K562 (cell line): ENCODE measurements around the gene MAGI1. TPM values are rescaled to one million over a fixed set of nuclear protein-coding genes. Genes with fewer than 3 reads are reported as not detected.

Experiments used
- C11orf30 ChIP-seq: fragments of 450-650 bp; IDR thresholded peaks from 2 replicates; pipeline ENCODE4 v1.6.1; 2016; ENCODE audit warnings: low read depth, mild to moderate bottlenecking
- E4F1 ChIP-seq: fragments of 250-450 bp; sonication (Bioruptor Pico); IDR thresholded peaks from 2 replicates; pipeline ENCODE4 v1.5.0; 2021; ENCODE audit warnings: mild to moderate bottlenecking, borderline replicate concordance
- GABPA ChIP-seq: fragments of 200-800 bp; sonication (Bioruptor generic); conservative IDR thresholded peaks from 2 replicates; pipeline ENCODE4 v1.6.1; 2016; ENCODE audit warnings: low read depth, missing genetic modification characterization, missing compliant biosample characterization
- TRIM24 ChIP-seq, 2 experiments: fragments of 450-650 bp; IDR thresholded peaks; 2 replicates each; pipeline ENCODE4 v1.6.1; 2016
- ZNF175 ChIP-seq: fragments of 200-800 bp; sonication (Bioruptor generic); IDR thresholded peaks from 2 replicates; pipeline ENCODE4 v1.6.1; 2016; ENCODE audit warnings: low read depth, mild to moderate bottlenecking, missing genetic modification characterization, missing compliant biosample characterization
- ZNF79 ChIP-seq: fragments of 250-450 bp; sonication (Bioruptor Pico); IDR thresholded peaks from 2 replicates; pipeline ENCODE4 v1.4.0; 2020; ENCODE audit warnings: low read depth, mild to moderate bottlenecking, moderate library complexity
- polyA plus RNA-seq, 8 experiments: library from polyadenylated mRNA; depleted of rRNA in 4 of 8; stranded (reverse) in 5 of 8; unstranded in 3 of 8; fragments of >200 nt; fragmentation: Nextera tagmentation in 2 of 8; fragmentation: Illumina TruSeq in 1 of 8; extraction: Ambion mirVana in 2 of 8; extraction: Trizol in 1 of 8; gene quantifications; 2 replicates each; pipeline versions ENCODE4 v1.2.1 to v1.2.3, GENCODE V29; 2011 to 2014; ENCODE audit warnings: inconsistent platforms in 1 of 8, missing spikeins in 1 of 8
- total RNA-seq, 7 experiments: library from RNA; depleted of rRNA in 6 of 7; stranded (reverse); fragments of >200 nt in 6 of 7; fragmentation: Illumina TruSeq in 2 of 7; extraction: Trizol in 2 of 7; gene quantifications; 2 replicates each; pipeline versions ENCODE4 v1.2.1 to v1.2.3, GENCODE V29; 2011 to 2021; ENCODE audit warnings: low replicate concordance in 1 of 7
- TF ChIP-seq, protein P1 (sequence below), 3 experiments: fragments of 200-800 bp in 1 of 3; fragments of 250-450 bp in 1 of 3; fragments of 450-650 bp in 1 of 3; sonication (Bioruptor Pico) in 1 of 3; sonication (Bioruptor generic) in 1 of 3; formaldehyde crosslinking in 1 of 3; IDR thresholded peaks; 2 replicates each; pipeline versions ENCODE4 v1.6.1 to v1.8.0; 2016 to 2022; ENCODE audit warnings: mild to moderate bottlenecking in 2 of 3, missing genetic modification characterization in 2 of 3, missing compliant biosample characterization in 1 of 3, moderate library complexity in 1 of 3
- TF ChIP-seq, protein P2 (sequence below), 2 experiments: fragments of 450-650 bp in 1 of 2; sonication (generic) in 1 of 2; formaldehyde crosslinking in 1 of 2; IDR thresholded peaks; 2 replicates each; pipeline versions ENCODE4 v1.7.1 to v1.9.0; 2016 to 2022; ENCODE audit warnings: inconsistent platforms in 1 of 2, mild to moderate bottlenecking in 1 of 2, missing genetic modification reagents in 1 of 2
- TF ChIP-seq, protein P3 (sequence below): fragments of 450-650 bp; IDR thresholded peaks from 2 replicates; pipeline ENCODE4 v1.6.1; 2016

Gene MAGI1
- total and polyA plus RNA-seq, 9 of the 15 experiments (the other 6 are each of a cell fraction or from before 2014, with no cell fraction given) = 7.8 to 59.4 (median 43.2) TPM

DNA sequence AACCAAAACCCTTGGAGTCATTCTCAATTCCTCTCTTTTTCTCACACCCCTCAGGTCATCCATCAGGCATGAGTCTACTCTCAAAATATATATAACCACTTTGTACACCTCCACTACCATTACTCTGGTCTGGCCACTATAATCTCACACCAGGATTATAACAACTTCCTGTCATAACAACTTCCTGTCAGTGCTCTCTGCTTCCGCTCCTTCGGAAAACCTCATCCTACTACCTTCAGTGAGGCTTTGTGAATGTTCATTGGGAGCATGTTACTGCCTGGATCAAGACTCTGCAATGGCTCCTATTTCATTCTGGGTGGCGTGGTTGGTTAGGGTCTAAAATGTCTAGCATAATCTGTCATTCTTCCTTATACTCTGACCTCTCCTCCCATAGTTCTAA, 447.4 kb downstream of the MAGI1 start (continued):
- TF ChIP-seq, protein P1, sequence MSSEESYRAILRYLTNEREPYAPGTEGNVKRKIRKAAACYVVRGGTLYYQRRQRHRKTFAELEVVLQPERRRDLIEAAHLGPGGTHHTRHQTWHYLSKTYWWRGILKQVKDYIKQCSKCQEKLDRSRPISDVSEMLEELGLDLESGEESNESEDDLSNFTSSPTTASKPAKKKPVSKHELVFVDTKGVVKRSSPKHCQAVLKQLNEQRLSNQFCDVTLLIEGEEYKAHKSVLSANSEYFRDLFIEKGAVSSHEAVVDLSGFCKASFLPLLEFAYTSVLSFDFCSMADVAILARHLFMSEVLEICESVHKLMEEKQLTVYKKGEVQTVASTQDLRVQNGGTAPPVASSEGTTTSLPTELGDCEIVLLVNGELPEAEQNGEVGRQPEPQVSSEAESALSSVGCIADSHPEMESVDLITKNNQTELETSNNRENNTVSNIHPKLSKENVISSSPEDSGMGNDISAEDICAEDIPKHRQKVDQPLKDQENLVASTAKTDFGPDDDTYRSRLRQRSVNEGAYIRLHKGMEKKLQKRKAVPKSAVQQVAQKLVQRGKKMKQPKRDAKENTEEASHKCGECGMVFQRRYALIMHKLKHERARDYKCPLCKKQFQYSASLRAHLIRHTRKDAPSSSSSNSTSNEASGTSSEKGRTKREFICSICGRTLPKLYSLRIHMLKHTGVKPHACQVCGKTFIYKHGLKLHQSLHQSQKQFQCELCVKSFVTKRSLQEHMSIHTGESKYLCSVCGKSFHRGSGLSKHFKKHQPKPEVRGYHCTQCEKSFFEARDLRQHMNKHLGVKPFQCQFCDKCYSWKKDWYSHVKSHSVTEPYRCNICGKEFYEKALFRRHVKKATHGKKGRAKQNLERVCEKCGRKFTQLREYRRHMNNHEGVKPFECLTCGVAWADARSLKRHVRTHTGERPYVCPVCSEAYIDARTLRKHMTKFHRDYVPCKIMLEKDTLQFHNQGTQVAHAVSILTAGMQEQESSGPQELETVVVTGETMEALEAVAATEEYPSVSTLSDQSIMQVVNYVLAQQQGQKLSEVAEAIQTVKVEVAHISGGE (CRISPR knock-in tag; IDR thresholded peaks at IDR 0.05) = peak in 1 of 3 experiments; percentile 71; a peak in 3 of 6 replicates
- no peak for TF ChIP-seq ZNF79 (CRISPR knock-in tag)
- no peak for TF ChIP-seq C11orf30
- TF ChIP-seq TRIM24 (IDR thresholded peaks at IDR 0.05) = 0 out of 4 replicates have a peak, but pooled peaks of 1 of the 2 experiments have one; percentile 15
- 0 out of 2 replicates have a peak, but pooled peaks have one; percentile 28 for TF ChIP-seq ZNF175
- TF ChIP-seq, protein P2, sequence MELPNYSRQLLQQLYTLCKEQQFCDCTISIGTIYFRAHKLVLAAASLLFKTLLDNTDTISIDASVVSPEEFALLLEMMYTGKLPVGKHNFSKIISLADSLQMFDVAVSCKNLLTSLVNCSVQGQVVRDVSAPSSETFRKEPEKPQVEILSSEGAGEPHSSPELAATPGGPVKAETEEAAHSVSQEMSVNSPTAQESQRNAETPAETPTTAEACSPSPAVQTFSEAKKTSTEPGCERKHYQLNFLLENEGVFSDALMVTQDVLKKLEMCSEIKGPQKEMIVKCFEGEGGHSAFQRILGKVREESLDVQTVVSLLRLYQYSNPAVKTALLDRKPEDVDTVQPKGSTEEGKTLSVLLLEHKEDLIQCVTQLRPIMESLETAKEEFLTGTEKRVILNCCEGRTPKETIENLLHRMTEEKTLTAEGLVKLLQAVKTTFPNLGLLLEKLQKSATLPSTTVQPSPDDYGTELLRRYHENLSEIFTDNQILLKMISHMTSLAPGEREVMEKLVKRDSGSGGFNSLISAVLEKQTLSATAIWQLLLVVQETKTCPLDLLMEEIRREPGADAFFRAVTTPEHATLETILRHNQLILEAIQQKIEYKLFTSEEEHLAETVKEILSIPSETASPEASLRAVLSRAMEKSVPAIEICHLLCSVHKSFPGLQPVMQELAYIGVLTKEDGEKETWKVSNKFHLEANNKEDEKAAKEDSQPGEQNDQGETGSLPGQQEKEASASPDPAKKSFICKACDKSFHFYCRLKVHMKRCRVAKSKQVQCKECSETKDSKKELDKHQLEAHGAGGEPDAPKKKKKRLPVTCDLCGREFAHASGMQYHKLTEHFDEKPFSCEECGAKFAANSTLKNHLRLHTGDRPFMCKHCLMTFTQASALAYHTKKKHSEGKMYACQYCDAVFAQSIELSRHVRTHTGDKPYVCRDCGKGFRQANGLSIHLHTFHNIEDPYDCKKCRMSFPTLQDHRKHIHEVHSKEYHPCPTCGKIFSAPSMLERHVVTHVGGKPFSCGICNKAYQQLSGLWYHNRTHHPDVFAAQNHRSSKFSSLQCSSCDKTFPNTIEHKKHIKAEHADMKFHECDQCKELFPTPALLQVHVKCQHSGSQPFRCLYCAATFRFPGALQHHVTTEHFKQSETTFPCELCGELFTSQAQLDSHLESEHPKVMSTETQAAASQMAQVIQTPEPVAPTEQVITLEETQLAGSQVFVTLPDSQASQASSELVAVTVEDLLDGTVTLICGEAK (IDR thresholded peaks at IDR 0.05) = peak; percentile 76
- TF ChIP-seq, protein P2 (CRISPR knock-in tag; IDR thresholded peaks at IDR 0.05) = no peak
- TF ChIP-seq, protein P3, sequence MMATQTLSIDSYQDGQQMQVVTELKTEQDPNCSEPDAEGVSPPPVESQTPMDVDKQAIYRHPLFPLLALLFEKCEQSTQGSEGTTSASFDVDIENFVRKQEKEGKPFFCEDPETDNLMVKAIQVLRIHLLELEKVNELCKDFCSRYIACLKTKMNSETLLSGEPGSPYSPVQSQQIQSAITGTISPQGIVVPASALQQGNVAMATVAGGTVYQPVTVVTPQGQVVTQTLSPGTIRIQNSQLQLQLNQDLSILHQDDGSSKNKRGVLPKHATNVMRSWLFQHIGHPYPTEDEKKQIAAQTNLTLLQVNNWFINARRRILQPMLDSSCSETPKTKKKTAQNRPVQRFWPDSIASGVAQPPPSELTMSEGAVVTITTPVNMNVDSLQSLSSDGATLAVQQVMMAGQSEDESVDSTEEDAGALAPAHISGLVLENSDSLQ = no peak
- peak; percentile 74 for TF ChIP-seq GABPA (tag)
- TF ChIP-seq E4F1 (CRISPR knock-in tag) = no peak
